ENCODE results near the gene OR1J2. TPM values are rescaled to one million over a fixed set of nuclear protein-coding genes. Genes with fewer than 3 reads are reported as not detected.

The OR1J2 gene
- total RNA-seq, 4 donors from 2014 or later: not detected

GRCh38 chr9:122546196-122546595, 35.6 kb downstream of the OR1J2 start:
- H3K27ac ChIP-seq: no peak overlapping the region
- no peaks in the 10 kb centered on the region for H3K36me3 ChIP-seq
- H3K4me3 ChIP-seq: no peak overlapping the region
- H3K9me3 ChIP-seq: no peaks in the 10 kb centered on the region
- DNase-seq (ENCODE audit: low spot score in 2 of 2): no peak
- TF ChIP-seq CTCF (IDR thresholded peaks at IDR 0.05) (no peak), POLR2AphosphoS5 (IDR thresholded peaks at IDR 0.05) (no peak), EP300 (IDR thresholded peaks at IDR 0.05) (no peak), POLR2A (IDR thresholded peaks at IDR 0.05) (no peak)
- H3K4me1 ChIP-seq: no peaks in the 10 kb centered on the region
- 58% methylated on average over 8 of the region's 8 CpGs for WGBS
- no peaks in the 10 kb centered on the region for H3K27me3 ChIP-seq

- TF ChIP-seq POLR2AphosphoS5 (IDR thresholded peaks at IDR 0.05): no peak
- TF ChIP-seq CTCF (IDR thresholded peaks at IDR 0.05): no peak
- TF ChIP-seq POLR2A (IDR thresholded peaks at IDR 0.05): no peak
- TF ChIP-seq EP300 (IDR thresholded peaks at IDR 0.05): no peak
- no peaks in the 10 kb centered on the region for H3K4me1 ChIP-seq
- H3K36me3 ChIP-seq: no peaks in the 10 kb centered on the region
- 56% methylated on average over 5 of the region's 5 CpGs for WGBS
- no peaks in the 10 kb centered on the region for H3K27me3 ChIP-seq
- no peak overlapping the region for H3K27ac ChIP-seq
- no peak for DNase-seq (ENCODE audit: low spot score in 2 of 2)
- H3K9me3 ChIP-seq: no peaks in the 10 kb centered on the region
- no peak overlapping the region for H3K4me3 ChIP-seq
Measured at GRCh38 chr9:122551371-122551770, 40.8 kb downstream of the OR1J2 start.

GRCh38 chr9:122552812-122553211, 42.2 kb downstream of the OR1J2 start, which contains the start of gene OR1N2:
Gene OR1N2 (plus strand): TSS chr9:122553112. CDS start chr9:122553212, 100 bp downstream.
- Histone ChIP-seq H3K27ac (no peak within 1 kb of the TSS), H3K9me3 (no peaks in the 10 kb centered on the region), H3K27me3 (no peaks in the 10 kb centered on the region), H3K4me3 (no peak within 1 kb of the TSS), H3K36me3 (no peaks in the 10 kb centered on the region), H3K4me1 (no peaks in the 10 kb centered on the region)
- TF ChIP-seq CTCF (IDR thresholded peaks at IDR 0.05) (no peak), EP300 (IDR thresholded peaks at IDR 0.05) (no peak), POLR2AphosphoS5 (IDR thresholded peaks at IDR 0.05) (no peak), POLR2A (IDR thresholded peaks at IDR 0.05) (no peak)
- 54% methylated on average over 2 of the region's 2 CpGs for WGBS
- no peak for DNase-seq (ENCODE audit: low spot score in 2 of 2)

Other genes starting within 250 kb of the OR1J2 start
- gene RBM18, start 246.0 kb upstream of the OR1J2 start, total RNA-seq: 10 to 100 TPM; 10.2 to 15.8 (median 11.9) TPM
- 10 to 100 TPM; 41.3 to 75.2 (median 44.2) TPM for gene MRRF, start 245.9 kb upstream of the OR1J2 start, total RNA-seq
- gene PTGS1, start 139.8 kb upstream of the OR1J2 start, total RNA-seq: 100 to 1,000 TPM in 1 of 4 donors, 10 to 100 TPM in 3; 64.3 to 124 (median 73.1) TPM
- not detected for gene OR1J1, start 32.9 kb upstream of the OR1J2 start, total RNA-seq
- gene OR1J4, start 8.3 kb downstream of the OR1J2 start, total RNA-seq: not detected
- gene OR1N1, start 16.5 kb downstream of the OR1J2 start, total RNA-seq: not detected
- gene OR1N2, start 42.3 kb downstream of the OR1J2 start, total RNA-seq: not detected
- not detected for gene OR1L8, start 72.6 kb downstream of the OR1J2 start, total RNA-seq
- gene OR1Q1, start 103.9 kb downstream of the OR1J2 start, total RNA-seq: not detected
- gene OR1B1, start 146.8 kb downstream of the OR1J2 start, total RNA-seq: 1 to 10 TPM in 1 of 4 donors, not detected in 3; 2.6 TPM
- gene OR1L1, start 150.9 kb downstream of the OR1J2 start, total RNA-seq: not detected
- not detected for gene OR1L3, start 164.3 kb downstream of the OR1J2 start, total RNA-seq
- not detected for gene OR1L4, start 213.2 kb downstream of the OR1J2 start, total RNA-seq
- not detected for gene OR1L6, start 231.5 kb downstream of the OR1J2 start, total RNA-seq

All from suprapubic skin (tissue), 4 donors.